Cardiac fibroblast (primary cell): ENCODE measurements around the gene TAPBP.
A peak's percentile ranks its signal among the peaks of the same experiment; 100 is the strongest.

Source experiments
- DNase-seq, 2 donors: peaks; one replicate each; pipeline versions ENCODE4 v3.0.0 to v3.0.0-alpha.2; 2010; ENCODE audit warnings: low read depth in 2 of 2
- H3K4me3 ChIP-seq, 2 donors: replicated peaks in 1 of 2; 1 replicate in 1 of 2; 2 replicates in 1 of 2; pipeline ENCODE4 v1.5.1; 2011; ENCODE audit warnings: low read depth in 2 of 2, low read length in 2 of 2, mild to moderate bottlenecking in 2 of 2, moderate library complexity in 1 of 2
- CTCF ChIP-seq: IDR thresholded peaks from one replicate; pipeline ENCODE4 v1.5.1; 2011; ENCODE audit warnings: low read depth, mild to moderate bottlenecking, low read length, inconsistent platforms

TAPBP gene

GRCh38 chr6:33318426-33319073 lies 4.7 kb upstream of the TAPBP start:
- peak overlapping the region in 1 of 2 donors; percentile 63 for H3K4me3 ChIP-seq
- no peak for DNase-seq
- TF ChIP-seq CTCF = no peak

GRCh38 chr6:33317669-33318425 lies 4.0 kb upstream of the TAPBP start, which contains the start of gene ZBTB22:
Gene ZBTB22, minus strand, starts transcription at chr6:33317744. Its CDS starts 828 bp downstream, at chr6:33316916.
- H3K4me3 ChIP-seq = peak within 1 kb of the TSS; percentile 55 to 63
- no peak for TF ChIP-seq CTCF
- peak; percentile 99 to 100 for DNase-seq

GRCh38 chr6:33317419-33317668 lies 3.5 kb upstream of the TAPBP start:
- no peak for DNase-seq
- H3K4me3 ChIP-seq = peak overlapping the region; percentile 55 to 63
- no peak for TF ChIP-seq CTCF

GRCh38 chr6:33316603-33317418 lies 2.9 kb upstream of the TAPBP start:
- peak overlapping the region; percentile 55 to 63 for H3K4me3 ChIP-seq
- no peak for TF ChIP-seq CTCF
- DNase-seq = no peak

GRCh38 chr6:33315793-33316602 lies 2.1 kb upstream of the TAPBP start:
- H3K4me3 ChIP-seq = no peak overlapping the region
- TF ChIP-seq CTCF = no peak
- no peak for DNase-seq
